HG03196 (cell line): ENCODE results near the gene STN1.
"Not testable (repeated sequence)": the region's sequence is repeated elsewhere in the genome, so short reads cannot be mapped to it uniquely, and the experiment has no call there.

Source experiments
- ATAC-seq: cut with Tn5 transposase; IDR thresholded peaks from one replicate; pipeline ENCODE4 v1.9.1; 2021; ENCODE audit not compliant: unreplicated experiment

The STN1 gene

DNA sequence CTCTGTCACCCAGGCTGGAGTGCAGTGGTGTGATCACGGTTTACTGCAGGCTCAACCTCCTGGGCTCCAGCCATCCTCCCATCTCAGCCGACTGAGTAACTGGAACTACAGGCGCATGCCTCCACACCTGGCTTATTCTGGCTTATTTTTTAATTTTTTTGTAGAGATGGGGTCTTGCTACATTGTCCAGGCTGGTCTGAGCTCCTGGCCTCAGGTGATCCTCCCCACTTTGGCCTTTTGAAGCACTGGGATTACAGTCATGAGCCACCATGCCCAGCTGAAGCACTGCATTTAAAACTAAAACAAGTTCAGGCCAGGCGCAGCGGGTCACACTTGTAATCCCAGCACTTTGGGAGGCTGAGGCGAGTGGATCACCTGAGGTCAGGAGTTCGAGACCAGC lies 70.6 kb downstream of the STN1 start:
- ATAC-seq, result no peak

DNA sequence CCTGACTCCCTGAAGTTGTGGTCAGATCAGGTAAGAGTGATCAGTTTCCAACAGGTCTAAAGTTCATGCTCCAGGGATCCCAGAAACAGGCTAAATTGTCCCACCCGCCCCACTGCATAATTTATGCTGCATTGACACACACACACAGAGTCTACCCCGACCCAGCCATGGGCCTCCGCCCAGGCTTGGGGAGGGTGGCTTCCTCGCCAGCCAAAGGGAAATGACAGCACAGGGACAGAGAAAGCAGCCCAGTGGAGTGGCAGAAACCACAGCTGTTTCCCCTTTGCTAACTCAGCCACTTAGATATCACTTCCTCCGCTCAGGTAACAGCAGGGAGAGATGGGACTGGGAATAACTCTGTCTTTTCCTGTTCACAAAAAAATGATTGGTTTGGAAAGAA lies 72.0 kb downstream of the STN1 start:
- peak; percentile 68 for ATAC-seq

DNA sequence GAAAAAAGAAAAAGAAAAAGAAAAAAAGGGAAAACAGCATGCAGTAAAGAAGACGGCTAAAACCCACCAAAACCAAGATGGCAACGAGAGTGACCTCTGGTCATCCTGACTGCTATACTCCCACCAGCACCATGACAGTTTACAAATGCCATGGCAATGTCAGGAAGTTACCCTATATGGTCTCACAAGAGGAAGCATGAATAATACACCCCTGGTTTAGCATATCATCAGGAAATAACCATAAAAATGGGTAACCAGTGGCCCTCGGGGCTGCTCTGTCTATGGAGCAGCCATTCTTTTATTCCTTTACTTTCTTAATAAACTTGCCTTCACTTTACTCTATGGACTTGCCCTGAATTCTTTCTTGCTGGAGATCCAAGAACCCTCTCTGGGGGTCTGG lies 72.6 kb downstream of the STN1 start:
- ATAC-seq, result not testable (repeated sequence)

- ATAC-seq, result no peak
Measured at GRCh38 chr10:103843854-103844570, 74.0 kb downstream of the STN1 start.

DNA sequence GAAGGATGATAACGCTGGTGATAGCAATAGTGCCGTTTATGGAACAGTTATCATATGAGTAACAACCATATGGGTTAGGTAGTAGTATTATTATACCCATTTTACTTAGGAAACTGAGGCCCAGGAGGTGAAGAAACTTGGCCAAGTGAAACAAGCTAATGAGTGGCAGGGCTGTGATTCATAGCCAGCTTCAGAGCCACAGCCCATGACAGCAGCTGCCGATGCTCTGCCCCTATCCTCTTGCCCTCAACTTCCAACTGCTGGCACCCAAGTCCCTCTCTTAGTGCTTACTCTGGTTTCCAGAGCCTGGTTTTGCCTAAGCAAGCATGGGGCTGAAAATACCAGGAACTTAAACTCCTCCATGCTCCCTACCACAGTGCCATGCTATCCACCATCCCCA lies 74.9 kb downstream of the STN1 start:
- ATAC-seq, result no peak

- no peak for ATAC-seq
Measured at GRCh38 chr10:103842605-103843004, 75.4 kb downstream of the STN1 start.

- ATAC-seq, result no peak
Measured at GRCh38 chr10:103841519-103841918, 76.5 kb downstream of the STN1 start.

- no peak for ATAC-seq
Measured at GRCh38 chr10:103840740-103841070, 77.3 kb downstream of the STN1 start.

- no peak for ATAC-seq
Measured at GRCh38 chr10:103839872-103840739, 77.9 kb downstream of the STN1 start.

GRCh38 chr10:103839519-103839871 lies 78.5 kb downstream of the STN1 start:
- ATAC-seq, result no peak

- no peak for ATAC-seq
Measured at GRCh38 chr10:103838862-103839518, 79.0 kb downstream of the STN1 start.

- ATAC-seq, result no peak
Measured at GRCh38 chr10:103838070-103838395, 80.0 kb downstream of the STN1 start.

- ATAC-seq, result no peak
Measured at GRCh38 chr10:103837370-103838069, 80.5 kb downstream of the STN1 start.

- ATAC-seq, result no peak
Measured at GRCh38 chr10:103836861-103837260, 81.1 kb downstream of the STN1 start.

DNA sequence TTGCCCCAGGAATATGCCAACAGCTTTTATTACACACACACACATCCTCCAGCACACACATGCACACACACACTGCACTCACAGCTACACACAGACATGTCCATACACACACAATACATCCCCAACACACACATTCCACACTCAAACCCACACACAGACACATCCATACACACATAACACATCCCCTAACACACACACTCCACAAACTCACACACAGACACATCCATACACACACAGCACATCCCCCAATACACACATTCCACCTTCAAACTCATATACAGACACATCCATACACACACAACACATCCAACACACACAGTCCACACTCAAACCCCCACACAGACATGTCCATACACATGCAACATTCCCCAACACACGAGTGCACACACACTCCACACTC lies 81.7 kb downstream of the STN1 start:
- ATAC-seq, result no peak

- ATAC-seq, result no peak
Measured at GRCh38 chr10:103835096-103836050, 82.6 kb downstream of the STN1 start.

DNA sequence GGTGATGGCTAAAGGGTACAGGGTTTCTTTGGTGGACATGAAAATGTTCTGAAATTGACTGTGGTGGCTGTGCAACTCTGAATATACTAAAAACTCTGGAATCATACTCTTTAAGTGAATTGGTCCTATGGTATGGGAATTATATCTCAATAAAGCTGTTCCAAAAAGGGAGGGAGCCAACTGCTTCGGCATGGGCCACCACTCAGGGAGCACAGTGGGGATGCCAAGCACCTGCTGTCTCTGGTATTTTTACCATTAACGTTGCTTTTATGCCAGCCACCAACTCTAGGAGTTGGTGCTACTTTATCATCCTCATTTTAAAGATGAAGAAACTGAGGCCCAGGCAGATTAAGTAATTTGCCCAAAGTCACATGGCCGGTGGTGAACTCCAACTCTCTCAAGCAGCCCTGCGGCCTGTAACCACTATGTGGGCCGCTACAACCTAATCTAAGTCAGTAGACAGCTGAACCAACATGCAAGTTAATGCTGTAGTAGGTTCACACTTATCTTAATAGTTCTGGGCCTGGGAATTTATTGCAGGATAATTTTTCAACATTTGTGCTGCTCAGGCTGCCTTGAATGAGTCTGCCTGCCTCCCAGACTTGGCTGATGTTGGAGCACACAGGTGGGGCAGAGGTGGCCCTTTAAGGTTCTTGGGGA lies 83.4 kb downstream of the STN1 start:
- ATAC-seq, result no peak

- no peak for ATAC-seq
Measured at GRCh38 chr10:103833731-103834365, 84.1 kb downstream of the STN1 start.

GRCh38 chr10:103832806-103833205 lies 85.2 kb downstream of the STN1 start:
- no peak for ATAC-seq
